Smooth muscle cell (in vitro differentiated cells): Measurements from ENCODE around the gene ZDHHC6. TPM values are rescaled to one million over a fixed set of nuclear protein-coding genes. Genes with fewer than 3 reads are reported as not detected.

Experiments used
- DNase-seq: peaks from one replicate; lab custom pipeline; 2025; ENCODE audit not compliant: unreplicated experiment; lab: John Stamatoyannopoulos, UW
- H2AFZ ChIP-seq: fragments of 200-600 bp; sonication (generic); 2 replicates; pipeline ENCODE4 v1.6.0; 2016; ENCODE audit warnings: antibody characterized with exemption, low read depth, mild to moderate bottlenecking
- H3F3A ChIP-seq: fragments of 200-600 bp; sonication (generic); 2 replicates; pipeline ENCODE4 v1.6.0; 2017; ENCODE audit warnings: antibody characterized with exemption, low read depth
- H3K27ac ChIP-seq: fragments of 200-600 bp; sonication (generic); 2 replicates; pipeline ENCODE4 v1.5.1; 2016; ENCODE audit warnings: low read depth, mild to moderate bottlenecking
- H3K27me3 ChIP-seq: fragments of 200-600 bp; sonication (generic); 2 replicates; pipeline ENCODE4 v1.6.1; 2016; ENCODE audit warnings: low read depth, mild to moderate bottlenecking
- H3K36me3 ChIP-seq: fragments of 200-600 bp; sonication (generic); 2 replicates; pipeline ENCODE4 v1.5.1; 2016; ENCODE audit warnings: low read depth
- H3K4me1 ChIP-seq: fragments of 200-600 bp; sonication (generic); 2 replicates; pipeline ENCODE4 v1.5.1; 2016; ENCODE audit warnings: low read depth
- H3K4me2 ChIP-seq: fragments of 200-600 bp; sonication (generic); 2 replicates; pipeline ENCODE4 v1.6.0; 2016; ENCODE audit warnings: mild to moderate bottlenecking
- H3K4me3 ChIP-seq: fragments of 200-600 bp; sonication (generic); 2 replicates; pipeline ENCODE4 v1.5.1; 2016; ENCODE audit warnings: mild to moderate bottlenecking
- H3K79me2 ChIP-seq: fragments of 200-600 bp; sonication (generic); 2 replicates; pipeline ENCODE4 v1.6.0; 2016; ENCODE audit warnings: low read depth, mild to moderate bottlenecking
- H3K9ac ChIP-seq: fragments of 200-600 bp; sonication (generic); 2 replicates; pipeline ENCODE4 v1.6.0; 2016; ENCODE audit warnings: low read depth
- H3K9me3 ChIP-seq: fragments of 200-600 bp; sonication (generic); replicated peaks from 2 replicates; pipeline ENCODE4 v1.5.1; 2016; ENCODE audit warnings: low read depth
- H4K20me1 ChIP-seq: fragments of 200-600 bp; sonication (generic); 2 replicates; pipeline ENCODE4 v1.6.0; 2016; ENCODE audit warnings: low read depth
- CTCF ChIP-seq: fragments of 200-600 bp; sonication (generic); IDR thresholded peaks from 2 replicates; pipeline ENCODE4 v1.5.1; 2017; ENCODE audit warnings: borderline replicate concordance, mild to moderate bottlenecking, antibody characterized with exemption; ENCODE audit not compliant: insufficient read depth, poor library complexity, severe bottlenecking
- WGBS: methylation state at CpG from one replicate; pipeline ENCODE4 v1.1.7; 2016; ENCODE audit warnings: low lambda C conversion rate; 5-methylcytosine and 5-hydroxymethylcytosine counted together
- polyA plus RNA-seq: library from polyadenylated mRNA; unstranded; fragments of >200 nt; fragmentation: Nextera tagmentation; extraction: Ambion mirVana; gene quantifications from 2 replicates; pipeline ENCODE4 v1.2.1, GENCODE V29; 2016
- total RNA-seq: library from RNA; depleted of rRNA; stranded (reverse); fragments of >200 nt; gene quantifications from 2 replicates; pipeline ENCODE4 v1.2.3, GENCODE V29; 2014

The ZDHHC6 gene
- total and polyA plus RNA-seq, 2 experiments from 2014 or later, result 19.2 to 19.7 TPM

- no peak overlapping the region for H3K27ac ChIP-seq
- no peaks in the 10 kb centered on the region for H3K9me3 ChIP-seq
- H3K36me3 ChIP-seq, result peaks cover 10% of the 10 kb centered on the region
- H3K27me3 ChIP-seq, result no peaks in the 10 kb centered on the region
- H3F3A ChIP-seq, result no peaks in the 10 kb centered on the region
- H3K9ac ChIP-seq, result no peak overlapping the region
- DNase-seq, result no peak
- no peaks in the 10 kb centered on the region for H3K79me2 ChIP-seq
- no peak overlapping the region for H3K4me2 ChIP-seq
- no peak overlapping the region for H3K4me3 ChIP-seq
- TF ChIP-seq CTCF, result no peak
- H4K20me1 ChIP-seq, result no peaks in the 10 kb centered on the region
- no peaks in the 10 kb centered on the region for H3K4me1 ChIP-seq
- no peak overlapping the region for H2AFZ ChIP-seq
- WGBS, result 88% methylated on average over 2 of the region's 2 CpGs
These were observed 20.6 kb downstream of the ZDHHC6 start for GRCh38 chr10:112426111-112426510.

- Histone ChIP-seq H3K9me3 (no peaks in the 10 kb centered on the region), H3K4me3 (no peak overlapping the region), H4K20me1 (no peaks in the 10 kb centered on the region), H3K27me3 (no peaks in the 10 kb centered on the region), H3K9ac (no peak overlapping the region), H2AFZ (no peak overlapping the region), H3K4me2 (no peak overlapping the region), H3K4me1 (no peaks in the 10 kb centered on the region), H3K27ac (no peak overlapping the region), H3F3A (no peaks in the 10 kb centered on the region), H3K79me2 (no peaks in the 10 kb centered on the region), H3K36me3 (no peaks in the 10 kb centered on the region)
- 84% methylated on average over 2 of the region's 2 CpGs for WGBS
- no peak for TF ChIP-seq CTCF
- no peak for DNase-seq
These were observed 22.1 kb downstream of the ZDHHC6 start for GRCh38 chr10:112424651-112425050.

GRCh38 chr10:112421731-112422130 lies 25.0 kb downstream of the ZDHHC6 start:
- Histone ChIP-seq H2AFZ (no peak overlapping the region), H3K79me2 (no peaks in the 10 kb centered on the region), H3K4me1 (no peaks in the 10 kb centered on the region), H3K27me3 (no peaks in the 10 kb centered on the region), H3K9me3 (no peaks in the 10 kb centered on the region), H3K4me3 (no peak overlapping the region), H3K27ac (no peak overlapping the region), H3K9ac (no peak overlapping the region), H3K4me2 (no peak overlapping the region), H3K36me3 (no peaks in the 10 kb centered on the region), H4K20me1 (no peaks in the 10 kb centered on the region), H3F3A (no peaks in the 10 kb centered on the region)
- no peak for TF ChIP-seq CTCF
- no peak for DNase-seq
- 99% methylated on average over 3 of the region's 3 CpGs for WGBS

- Histone ChIP-seq H3K27me3 (peaks cover 10% of the 10 kb centered on the region), H3K4me3 (no peak overlapping the region), H3K4me1 (no peaks in the 10 kb centered on the region), H3F3A (no peaks in the 10 kb centered on the region), H3K9ac (no peak overlapping the region), H3K36me3 (no peaks in the 10 kb centered on the region), H4K20me1 (no peaks in the 10 kb centered on the region), H3K4me2 (no peak overlapping the region), H2AFZ (no peak overlapping the region), H3K27ac (no peak overlapping the region), H3K9me3 (no peaks in the 10 kb centered on the region), H3K79me2 (no peaks in the 10 kb centered on the region)
- no peak for TF ChIP-seq CTCF
- DNase-seq, result no peak
- WGBS, result 93% methylated on average over 2 of the region's 2 CpGs
These were observed 34.0 kb downstream of the ZDHHC6 start for GRCh38 chr10:112412696-112413095.
